Daoy (cell line): ENCODE data around the gene TGIF1. TPM values are rescaled to one million over a fixed set of nuclear protein-coding genes. Genes with fewer than 3 reads are reported as not detected.

Experiments used
- total RNA-seq: library from RNA; depleted of rRNA; stranded (reverse); fragments of >200 nt; shearing (Covaris generic); gene quantifications from 2 replicates; pipeline ENCODE4 v1.2.3, GENCODE V29; 2014; rRNA removed

The TGIF1 gene
- total RNA-seq, 1 experiment from 2014 or later = 48.0 TPM

Other genes with a start within 250 kb of the TGIF1 start
- gene MYOM1, start 230.2 kb upstream of the TGIF1 start, total RNA-seq = not detected in 2 replicates
- gene MYL12A, start 202.4 kb upstream of the TGIF1 start, total RNA-seq = 161 and 207 TPM in 2 replicates
- 154 and 183 TPM in 2 replicates for gene MYL12B, start 188.0 kb upstream of the TGIF1 start, total RNA-seq